ENCODE data around the gene BID. TPM values are rescaled to one million over a fixed set of nuclear protein-coding genes. Genes with fewer than 3 reads are reported as not detected.

Gene BID
- total RNA-seq, 1 donor from 2014 or later: 12.9 TPM

- no peak for DNase-seq
These were observed 28.6 kb upstream of the BID start for GRCh38 chr22:17802822-17803221.

- no peak for DNase-seq
These were observed 28.1 kb upstream of the BID start for GRCh38 chr22:17802411-17802810.

GRCh38 chr22:17797721-17798559 lies 23.7 kb upstream of the BID start:
- DNase-seq: no peak

GRCh38 chr22:17796695-17797094 lies 22.4 kb upstream of the BID start:
- DNase-seq: no peak

GRCh38 chr22:17795661-17796548 lies 21.6 kb upstream of the BID start:
- no peak for DNase-seq

- no peak for DNase-seq
These were observed 20.7 kb upstream of the BID start for GRCh38 chr22:17794726-17795542.

GRCh38 chr22:17792854-17793434 lies 18.7 kb upstream of the BID start:
- DNase-seq: no peak

- DNase-seq: no peak
These were observed 18.0 kb upstream of the BID start for GRCh38 chr22:17792299-17792698.

- no peak for DNase-seq
These were observed 16.9 kb upstream of the BID start for GRCh38 chr22:17791196-17791595.

GRCh38 chr22:17789379-17790200 lies 15.3 kb upstream of the BID start:
- DNase-seq: no peak

- DNase-seq: no peak
These were observed 14.5 kb upstream of the BID start for GRCh38 chr22:17788528-17789378.

GRCh38 chr22:17787716-17788330 lies 13.6 kb upstream of the BID start:
- DNase-seq: no peak

GRCh38 chr22:17787241-17787640 lies 13.0 kb upstream of the BID start:
- no peak for DNase-seq

GRCh38 chr22:17786435-17787161 lies 12.3 kb upstream of the BID start:
- DNase-seq: no peak

- DNase-seq: no peak
These were observed 11.2 kb upstream of the BID start for GRCh38 chr22:17785185-17786184.

GRCh38 chr22:17784776-17785175 lies 10.5 kb upstream of the BID start:
- DNase-seq: no peak

- no peak for DNase-seq
These were observed 9.7 kb upstream of the BID start for GRCh38 chr22:17783773-17784480.

Measured in skin of body (tissue), 2 donors.